ENCODE data around the gene LCOR.

DNA sequence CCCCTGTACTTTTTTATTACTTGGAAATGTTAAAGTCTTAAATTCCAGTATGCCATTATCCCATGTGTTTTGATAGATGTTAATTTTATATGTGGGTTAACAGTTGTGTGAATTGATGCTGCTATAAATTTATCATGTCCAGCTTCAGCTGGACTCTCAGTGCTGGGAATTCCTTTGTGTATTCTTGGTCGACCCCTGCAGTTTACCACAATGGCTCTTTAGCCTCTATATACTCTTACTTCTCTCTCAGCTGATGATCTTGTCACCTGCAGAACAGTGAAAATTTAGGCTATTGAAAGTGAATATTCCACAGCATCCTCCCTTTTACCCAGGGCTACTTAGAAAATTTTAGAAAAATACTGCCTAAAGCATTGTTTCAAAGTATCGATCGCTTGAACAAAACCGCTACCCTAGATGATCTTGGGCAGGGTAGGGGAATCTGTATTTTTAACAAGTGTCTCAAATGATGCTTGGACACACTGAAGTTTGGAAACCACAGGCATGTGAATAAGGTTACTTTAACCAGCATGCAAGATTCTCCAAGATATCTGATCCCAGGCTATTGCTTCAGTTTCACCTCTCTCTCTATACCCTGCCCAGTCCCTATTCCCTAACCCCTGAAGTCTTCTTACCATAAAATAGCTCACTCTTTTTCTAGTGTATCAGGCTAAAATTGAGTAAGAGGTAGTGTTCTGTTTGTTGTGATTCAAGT, 25.4 kb downstream of the LCOR start:
- TF ChIP-seq, protein P1, sequence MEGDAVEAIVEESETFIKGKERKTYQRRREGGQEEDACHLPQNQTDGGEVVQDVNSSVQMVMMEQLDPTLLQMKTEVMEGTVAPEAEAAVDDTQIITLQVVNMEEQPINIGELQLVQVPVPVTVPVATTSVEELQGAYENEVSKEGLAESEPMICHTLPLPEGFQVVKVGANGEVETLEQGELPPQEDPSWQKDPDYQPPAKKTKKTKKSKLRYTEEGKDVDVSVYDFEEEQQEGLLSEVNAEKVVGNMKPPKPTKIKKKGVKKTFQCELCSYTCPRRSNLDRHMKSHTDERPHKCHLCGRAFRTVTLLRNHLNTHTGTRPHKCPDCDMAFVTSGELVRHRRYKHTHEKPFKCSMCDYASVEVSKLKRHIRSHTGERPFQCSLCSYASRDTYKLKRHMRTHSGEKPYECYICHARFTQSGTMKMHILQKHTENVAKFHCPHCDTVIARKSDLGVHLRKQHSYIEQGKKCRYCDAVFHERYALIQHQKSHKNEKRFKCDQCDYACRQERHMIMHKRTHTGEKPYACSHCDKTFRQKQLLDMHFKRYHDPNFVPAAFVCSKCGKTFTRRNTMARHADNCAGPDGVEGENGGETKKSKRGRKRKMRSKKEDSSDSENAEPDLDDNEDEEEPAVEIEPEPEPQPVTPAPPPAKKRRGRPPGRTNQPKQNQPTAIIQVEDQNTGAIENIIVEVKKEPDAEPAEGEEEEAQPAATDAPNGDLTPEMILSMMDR (IDR thresholded peaks at IDR 0.05), result no peak
- no peak for TF ChIP-seq POLR2A (IDR thresholded peaks at IDR 0.05)
- no peak for TF ChIP-seq POLR2AphosphoS5 (IDR thresholded peaks at IDR 0.05)
